Mammary epithelial cell (primary cell): ENCODE measurements around the gene DTYMK.

Experiments used
- CTCF ChIP-seq, 2 donors: IDR thresholded peaks in 1 of 2; conservative IDR thresholded peaks in 1 of 2; 2 replicates each; pipeline ENCODE4 v1.5.1; 2011 to 2012; ENCODE audit warnings: inconsistent platforms in 2 of 2, low read length in 2 of 2, mild to moderate bottlenecking in 2 of 2, control low read depth in 1 of 2, low read depth in 1 of 2; ENCODE audit not compliant: insufficient read depth in 1 of 2; ENCODE audit errors: extremely low read depth in 1 of 2
- EZH2 ChIP-seq: IDR thresholded peaks from 2 replicates; pipeline ENCODE4 v1.6.1; 2012; ENCODE audit warnings: low read length, inconsistent platforms, borderline replicate concordance

DNA sequence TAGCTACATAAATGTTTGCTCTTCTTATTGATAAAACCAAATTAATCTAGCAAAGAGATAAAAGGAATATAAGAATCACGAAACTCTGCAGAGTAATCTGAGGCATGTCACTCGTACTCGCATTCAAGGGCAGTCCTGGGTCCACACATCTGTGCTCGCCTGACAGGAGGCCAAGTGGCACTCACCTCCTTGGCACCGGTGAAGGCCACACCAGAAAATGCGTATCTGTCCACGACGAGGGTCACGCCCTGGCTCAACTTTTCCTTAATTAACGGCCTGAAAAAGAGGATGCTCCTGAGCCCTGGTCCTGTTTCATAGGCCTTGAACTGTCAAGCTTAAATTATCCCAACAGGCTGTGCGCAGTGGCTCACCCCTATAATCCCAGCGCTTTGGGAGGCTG is 6.6 kb downstream of the DTYMK start:
- TF ChIP-seq CTCF (conservative IDR thresholded peaks at IDR 0.05 in 1 of 2, IDR thresholded peaks at IDR 0.05 in 1 of 2; ENCODE audit: extremely low read depth in 1 of 2, insufficient read depth in 1 of 2, low read depth in 1 of 2, low read length in 2 of 2) = no peak
- no peak for TF ChIP-seq EZH2
